Measurements from ENCODE around the gene PTGDS. TPM values are rescaled to one million over a fixed set of nuclear protein-coding genes. Genes with fewer than 3 reads are reported as not detected.

PTGDS gene
- total and polyA plus RNA-seq, 9 of the 15 experiments (the other 6 are each of a cell fraction or from before 2014, with no cell fraction given): 0.46 to 7.1 (median 2.0) TPM

GRCh38 chr9:136949817-136950655 is 27.3 kb upstream of the PTGDS start (continued):
- no peak for TF ChIP-seq RERE (CRISPR knock-in tag; IDR thresholded peaks at IDR 0.05; ENCODE audit: borderline replicate concordance)
- peak in 1 of 2 experiments; percentile 69; a peak in 2 of 4 replicates for TF ChIP-seq RCOR1 (IDR thresholded peaks at IDR 0.05; ENCODE audit: borderline replicate concordance in 1 of 2, low read depth in 2 of 2, low read length in 2 of 2)
- no peak for TF ChIP-seq ZNF12 (CRISPR knock-in tag; IDR thresholded peaks at IDR 0.05)
- TF ChIP-seq NR4A1 (CRISPR knock-in tag; IDR thresholded peaks at IDR 0.05): no peak
- peak; percentile 60; the same call in 1 of the 2 replicates for TF ChIP-seq NR4A1 (tag; IDR thresholded peaks at IDR 0.05)
- no peak for TF ChIP-seq SMARCE1 (IDR thresholded peaks at IDR 0.05)
- TF ChIP-seq TCFL5 (CRISPR knock-in tag; conservative IDR thresholded peaks at IDR 0.05): no peak
- TF ChIP-seq KLF1 (tag; IDR thresholded peaks at IDR 0.05): no peak
- TF ChIP-seq ADNP (tag; IDR thresholded peaks at IDR 0.05): no peak
- no peak for TF ChIP-seq GATA2 (CRISPR knock-in tag; IDR thresholded peaks at IDR 0.05)
- peak in 1 of 3 experiments; percentile 4 for TF ChIP-seq YY1 (IDR thresholded peaks at IDR 0.05; ENCODE audit: borderline replicate concordance in 1 of 3, control insufficient read depth in 1 of 3, extremely low read depth in 1 of 3, insufficient read depth in 3 of 3, insufficient read length in 1 of 3, insufficient replicate concordance in 2 of 3, low read depth in 1 of 3, low read length in 2 of 3)
- peak; percentile 53 for TF ChIP-seq TBP (optimal IDR thresholded peaks at IDR 0.05; ENCODE audit: low read depth, low read length)
- no peak for TF ChIP-seq E2F5 (CRISPR knock-in tag; IDR thresholded peaks at IDR 0.05)
- no peak for TF ChIP-seq SMARCC2 (IDR thresholded peaks at IDR 0.05; ENCODE audit: low read depth)
- no peak; the same call in 1 of the 2 replicates for TF ChIP-seq ELF4 (CRISPR knock-in tag; IDR thresholded peaks at IDR 0.05)
- TF ChIP-seq LCOR (CRISPR knock-in tag; IDR thresholded peaks at IDR 0.05): no peak
- peak; percentile 92 for TF ChIP-seq PHF21A (IDR thresholded peaks at IDR 0.05; ENCODE audit: borderline replicate concordance, low read depth)
- TF ChIP-seq ZNF197 (CRISPR knock-in tag; IDR thresholded peaks at IDR 0.05; ENCODE audit: low read depth): no peak
- TF ChIP-seq CBX1 (IDR thresholded peaks at IDR 0.05; ENCODE audit: low read depth): peak; percentile 40
- no peak for TF ChIP-seq HDAC6 (IDR thresholded peaks at IDR 0.05; ENCODE audit: low read depth, low read length)
- TF ChIP-seq ZNF121 (CRISPR knock-in tag; conservative IDR thresholded peaks at IDR 0.05): no peak
- no peak for TF ChIP-seq ZBTB1 (CRISPR knock-in tag; IDR thresholded peaks at IDR 0.05; ENCODE audit: borderline replicate concordance, low read depth)
- no peak for TF ChIP-seq ZNF668 (CRISPR knock-in tag; IDR thresholded peaks at IDR 0.05)
